COLO668 (cell line): ENCODE data around the gene TBC1D22A.
"Not testable (repeated sequence)": the region's sequence is repeated elsewhere in the genome, so short reads cannot be mapped to it uniquely, and the experiment has no call there.

ENCODE experiments used
- DNase-seq: peaks from one replicate; lab custom pipeline; 2025; ENCODE audit not compliant: unreplicated experiment; lab: John Stamatoyannopoulos, UW

TBC1D22A gene

GRCh38 chr22:47157486-47158270, 395.2 kb downstream of the TBC1D22A start:
- no peak for DNase-seq

GRCh38 chr22:47158457-47158856, 396.0 kb downstream of the TBC1D22A start:
- DNase-seq, result no peak

GRCh38 chr22:47159592-47159991, 397.1 kb downstream of the TBC1D22A start:
- DNase-seq, result no peak

GRCh38 chr22:47160141-47160541, 397.7 kb downstream of the TBC1D22A start:
- no peak for DNase-seq

DNA sequence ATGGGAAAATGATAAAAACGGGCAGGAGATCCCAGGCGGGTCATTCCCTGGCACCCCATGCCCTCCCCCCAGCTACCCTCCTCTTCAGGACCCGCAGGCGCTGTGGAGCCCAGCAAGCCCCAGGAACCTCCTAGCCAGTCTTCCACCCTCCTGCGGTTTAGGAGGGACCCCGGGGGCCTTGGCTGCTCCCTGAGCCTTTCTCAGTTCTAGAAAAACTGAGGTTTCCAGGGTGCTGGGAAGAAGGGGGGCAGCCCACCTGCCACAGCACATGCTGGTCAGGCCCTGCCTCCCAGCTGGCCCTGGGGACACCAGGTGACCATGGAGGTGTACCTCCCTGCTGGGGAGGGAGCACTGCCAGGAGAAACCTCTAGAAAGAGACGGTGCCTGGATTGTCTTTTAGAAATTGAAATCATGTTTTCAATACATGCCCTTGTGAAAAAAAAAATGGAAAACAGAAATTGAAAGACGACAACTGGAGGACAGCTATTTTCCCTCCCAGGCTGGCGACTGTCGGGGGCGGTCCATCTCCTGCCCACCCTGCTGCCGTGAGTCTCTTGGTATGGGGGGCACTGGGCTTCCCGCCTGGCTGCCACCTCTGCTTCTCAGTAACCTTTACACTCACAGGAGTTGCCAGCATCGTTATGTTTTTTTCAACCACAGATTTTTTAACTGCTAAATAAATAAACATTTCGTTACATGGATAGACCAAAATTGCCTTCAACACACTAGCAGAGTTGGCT, 398.5 kb downstream of the TBC1D22A start:
- no peak for DNase-seq

DNA sequence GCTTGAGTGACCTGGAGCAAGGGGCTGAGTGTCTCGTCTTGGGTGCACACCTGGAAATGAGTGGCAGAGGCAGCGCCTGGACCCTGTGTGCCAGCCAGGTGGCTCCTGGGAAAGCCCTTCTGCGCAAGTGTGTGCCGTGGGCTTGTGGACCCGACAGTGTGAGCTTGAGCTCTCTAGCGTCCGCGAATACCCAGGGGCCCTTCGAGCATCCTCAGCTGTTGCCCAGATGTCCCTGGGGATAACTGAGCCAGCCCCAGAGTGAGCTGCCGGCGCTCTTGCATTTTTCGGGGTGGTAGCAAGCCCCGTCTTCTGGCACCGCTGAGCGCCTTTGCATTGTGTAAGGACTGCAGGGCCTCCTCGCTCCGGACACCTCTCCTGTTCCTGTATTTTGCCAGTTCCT, 399.2 kb downstream of the TBC1D22A start:
- DNase-seq, result no peak

- DNase-seq, result no peak
Observed at GRCh38 chr22:47162865-47163264, 400.4 kb downstream of the TBC1D22A start.

- no peak for DNase-seq
Observed at GRCh38 chr22:47163481-47163855, 401.0 kb downstream of the TBC1D22A start.

DNA sequence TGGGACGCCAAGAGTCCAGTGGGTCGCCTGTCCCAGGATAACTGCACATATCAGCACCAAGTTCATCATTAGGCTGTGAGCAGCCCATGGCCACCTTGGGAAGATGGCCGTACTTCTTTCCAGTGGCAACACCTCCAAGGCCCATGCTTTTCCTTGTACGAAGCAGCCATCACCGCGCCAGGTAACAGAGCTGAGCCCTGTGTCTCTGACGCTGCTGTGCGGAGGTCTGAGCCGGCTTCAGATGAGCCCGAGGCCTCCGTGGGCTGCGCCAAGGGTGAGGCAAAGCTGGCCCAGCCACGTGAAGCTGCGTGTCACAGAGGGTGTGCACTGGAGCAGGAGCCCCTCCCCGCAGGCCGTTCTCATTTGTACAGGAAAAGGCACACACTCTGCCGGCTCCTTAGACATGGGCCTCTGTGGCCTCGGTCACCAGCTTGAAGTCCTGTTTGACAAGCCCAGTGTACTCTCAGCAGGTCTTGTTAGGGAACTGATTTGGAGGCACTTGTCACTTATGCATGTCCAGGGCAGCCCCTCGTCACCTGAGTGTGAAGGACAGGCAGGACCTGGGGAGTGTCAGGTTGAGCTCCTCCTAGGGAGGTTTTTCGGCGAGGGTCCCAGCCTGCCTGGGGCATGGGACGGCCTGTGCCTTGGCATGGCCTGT, 401.5 kb downstream of the TBC1D22A start:
- no peak for DNase-seq

- DNase-seq, result no peak
Observed at GRCh38 chr22:47164514-47165337, 402.3 kb downstream of the TBC1D22A start.

GRCh38 chr22:47165338-47166032, 403.0 kb downstream of the TBC1D22A start:
- DNase-seq, result peak; percentile 65

DNA sequence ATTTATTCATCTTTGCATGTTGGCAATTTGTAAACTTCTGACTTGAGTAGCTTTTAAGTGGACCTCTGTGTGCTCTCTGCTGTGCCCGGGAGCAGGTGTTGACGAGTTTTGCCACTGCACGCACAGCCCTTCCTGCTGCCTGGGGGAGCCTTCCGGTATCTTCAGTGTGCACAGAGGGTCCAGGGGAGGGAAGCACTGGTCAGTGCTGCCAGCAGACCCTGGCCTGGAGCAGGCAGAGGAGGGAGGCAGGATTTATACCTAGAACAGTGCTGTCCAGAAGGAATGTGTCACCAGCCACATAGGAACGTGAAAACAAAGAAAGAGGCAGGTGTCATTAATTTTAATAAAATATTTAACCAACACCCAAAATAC, 403.6 kb downstream of the TBC1D22A start:
- DNase-seq, result peak; percentile 64

- DNase-seq, result peak; percentile 71
Observed at GRCh38 chr22:47166446-47167016, 404.1 kb downstream of the TBC1D22A start.

DNA sequence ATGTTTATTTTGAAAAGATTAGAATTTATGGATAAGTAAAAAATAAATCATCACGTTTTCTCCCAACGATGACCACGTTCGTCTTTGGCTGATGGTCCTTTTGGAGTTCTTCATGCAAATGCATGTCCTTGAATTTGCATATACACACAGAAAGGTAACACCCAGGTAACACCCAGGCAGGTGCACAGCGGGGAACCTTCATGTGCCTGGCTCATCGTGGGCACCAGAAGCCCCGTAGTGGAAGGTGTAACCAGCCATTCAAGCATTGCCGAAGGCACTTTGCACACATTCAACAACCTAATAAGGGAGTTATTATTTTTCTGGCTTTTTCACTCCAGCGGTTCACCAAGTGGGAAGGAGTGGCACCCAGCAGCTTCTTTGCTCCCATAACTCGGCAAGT, 404.6 kb downstream of the TBC1D22A start:
- peak; percentile 69 for DNase-seq

DNA sequence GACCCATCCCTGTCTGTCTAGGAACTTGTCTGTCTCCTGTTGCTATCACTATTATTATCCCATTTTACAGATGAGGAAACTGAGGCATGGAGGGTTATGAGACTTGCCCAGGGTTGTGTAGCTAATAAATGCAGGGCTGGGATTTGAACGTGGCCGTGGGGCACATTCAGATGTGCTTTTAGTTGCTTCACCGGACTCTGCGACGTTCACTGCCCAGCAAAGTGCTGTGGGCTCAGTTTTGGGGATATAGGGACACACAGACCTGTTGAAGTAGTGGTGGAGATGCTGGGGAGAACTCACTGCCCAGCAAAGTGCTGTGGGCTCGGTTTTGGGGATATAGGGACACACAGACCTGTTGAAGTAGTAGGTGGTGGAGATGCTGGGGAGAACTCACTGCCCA, 405.5 kb downstream of the TBC1D22A start:
- not testable (repeated sequence) for DNase-seq

DNA sequence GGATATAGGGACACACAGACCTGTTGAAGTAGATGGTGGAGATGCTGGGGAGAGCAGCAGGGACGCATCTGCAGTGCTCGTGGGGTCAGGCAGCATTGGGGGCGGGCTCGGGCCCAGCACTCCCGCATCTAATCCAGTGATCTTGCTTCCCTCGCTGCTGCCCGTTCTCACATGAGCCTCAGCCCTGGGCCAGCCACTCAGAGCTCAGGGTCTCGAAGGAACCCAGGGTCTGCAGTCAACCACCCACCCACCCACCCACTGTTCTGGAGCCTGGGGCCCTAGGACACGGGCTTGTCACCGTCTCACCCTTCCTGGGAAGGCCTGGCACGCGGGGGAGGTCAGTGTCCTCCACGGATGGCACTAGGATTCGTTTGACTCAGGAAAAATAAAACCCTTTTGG, 406.0 kb downstream of the TBC1D22A start:
- DNase-seq, result no peak

- no peak for DNase-seq
Observed at GRCh38 chr22:47168900-47169800, 406.7 kb downstream of the TBC1D22A start.

DNA sequence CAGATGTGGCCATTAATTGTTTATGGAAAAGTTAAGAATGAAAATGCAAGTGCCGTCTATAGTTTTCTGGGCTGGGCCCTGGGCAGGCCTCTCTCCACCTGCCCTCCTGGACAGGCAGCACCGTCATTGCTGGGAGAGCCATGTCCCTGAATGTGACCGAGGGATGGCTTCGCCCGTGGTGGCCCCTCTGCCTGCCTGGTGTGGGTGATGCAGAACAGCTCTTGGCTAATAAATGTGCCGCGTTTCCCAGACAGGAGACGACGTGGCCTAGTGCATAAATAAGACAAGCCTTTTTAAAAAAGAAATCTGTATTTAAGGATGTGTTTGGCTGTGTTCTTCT, 407.3 kb downstream of the TBC1D22A start:
- no peak for DNase-seq
